Thoracic aorta (tissue), 2 donors: ENCODE data around the gene KAT8. TPM values are rescaled to one million over a fixed set of nuclear protein-coding genes. Genes with fewer than 3 reads are reported as not detected.

Experiments
- ATAC-seq: fragments of 150-250 bp; one replicate; pipeline ENCODE4 v1.8.0; 2017; ENCODE audit warnings: low read depth; ENCODE audit not compliant: insufficient number of reproducible peaks, low FRiP score
- DNase-seq: peaks from one replicate; pipeline ENCODE4 v3.0.0-alpha.2; 2020; ENCODE audit warnings: low spot score
- H3K27ac ChIP-seq, 2 donors: fragments of 200-600 bp; sonication (generic); 1 replicate in 1 of 2; 2 replicates in 1 of 2; pipeline ENCODE4 v1.5.1; 2016; ENCODE audit warnings: mild to moderate bottlenecking in 2 of 2, moderate library complexity in 2 of 2
- H3K27me3 ChIP-seq: fragments of 200-600 bp; sonication (generic); replicated peaks from 2 replicates; pipeline ENCODE4 v1.6.0; 2016; ENCODE audit warnings: mild to moderate bottlenecking; ENCODE audit not compliant: insufficient read depth
- H3K36me3 ChIP-seq: fragments of 200-600 bp; sonication (generic); one replicate; pipeline ENCODE4 v1.5.1; 2016
- H3K4me1 ChIP-seq, 2 donors: fragments of 200-600 bp; sonication (generic); 1 replicate in 1 of 2; 2 replicates in 1 of 2; pipeline versions ENCODE4 v1.5.1 to v1.6.0; 2016; ENCODE audit warnings: low read depth in 2 of 2, mild to moderate bottlenecking in 1 of 2; ENCODE audit not compliant: control insufficient read depth in 1 of 2
- H3K4me3 ChIP-seq: fragments of 200-600 bp; sonication (generic); 2 replicates; pipeline ENCODE4 v1.5.1; 2016; ENCODE audit warnings: mild to moderate bottlenecking
- H3K9me3 ChIP-seq: fragments of 200-600 bp; sonication (generic); 2 replicates; pipeline ENCODE4 v1.5.1; 2016
- CTCF ChIP-seq: fragments of 200-600 bp; sonication (generic); IDR thresholded peaks from one replicate; pipeline ENCODE4 v1.5.1; 2019; ENCODE audit warnings: antibody characterized with exemption
- total RNA-seq, 2 donors: library from RNA; depleted of rRNA; stranded (reverse); fragments of >200 nt; gene quantifications; one replicate each; pipeline versions ENCODE4 v1.1.0 to v1.2.3, GENCODE V29; 2016

Gene KAT8
- total RNA-seq, 2 donors from 2014 or later: 62.5 to 75.7 TPM

GRCh38 chr16:31073970-31074813 lies 43.3 kb upstream of the KAT8 start, which contains the start of the genes ZNF646 and ZNF668:
Gene ZNF646 (plus strand): TSS chr16:31074422. CDS start chr16:31076325, 1,903 bp downstream.
Gene ZNF668 (minus strand): TSS chr16:31074240. CDS start chr16:31064459, 9,781 bp downstream.
- ATAC-seq (peak; percentile 95), DNase-seq (peak; percentile 96)
- Histone ChIP-seq H3K36me3 (peaks cover 29% of the 10 kb centered on the region), H3K4me3 (peak within 1 kb of the TSS; percentile 97), H3K9me3 (no peaks in the 10 kb centered on the region), H3K4me1 (peaks cover 14 to 29% of the 10 kb centered on the region in 2 donors), H3K27me3 (no peaks in the 10 kb centered on the region), H3K27ac (peak within 1 kb of the TSS; percentile 94)
- no peak for TF ChIP-seq CTCF

GRCh38 chr16:31074814-31075183 lies 42.7 kb upstream of the KAT8 start:
- H3K36me3 ChIP-seq: peaks cover 34% of the 10 kb centered on the region
- DNase-seq (no peak), ATAC-seq (no peak)
- no peak for TF ChIP-seq CTCF
- no peaks in the 10 kb centered on the region for H3K27me3 ChIP-seq
- peak overlapping the region; percentile 97 for H3K4me3 ChIP-seq
- H3K9me3 ChIP-seq: no peaks in the 10 kb centered on the region
- peak overlapping the region; percentile 94 for H3K27ac ChIP-seq
- H3K4me1 ChIP-seq: peaks cover 14 to 29% of the 10 kb centered on the region in 2 donors

- peaks cover 14 to 28% of the 10 kb centered on the region in 2 donors for H3K4me1 ChIP-seq
- ATAC-seq: no peak
- no peak for TF ChIP-seq CTCF
- no peaks in the 10 kb centered on the region for H3K9me3 ChIP-seq
- peaks cover 49% of the 10 kb centered on the region for H3K36me3 ChIP-seq
- no peak for DNase-seq
- no peak overlapping the region for H3K4me3 ChIP-seq
- H3K27me3 ChIP-seq: no peaks in the 10 kb centered on the region
- no peak overlapping the region for H3K27ac ChIP-seq
Measured at GRCh38 chr16:31076319-31076718, 41.1 kb upstream of the KAT8 start.

GRCh38 chr16:31077024-31077423 lies 40.4 kb upstream of the KAT8 start:
- Histone ChIP-seq H3K27ac (no peak overlapping the region), H3K4me1 (peaks cover 10 to 27% of the 10 kb centered on the region in 2 donors), H3K27me3 (no peaks in the 10 kb centered on the region), H3K4me3 (no peak overlapping the region), H3K36me3 (peaks cover 55% of the 10 kb centered on the region), H3K9me3 (no peaks in the 10 kb centered on the region)
- DNase-seq (no peak), ATAC-seq (no peak)
- TF ChIP-seq CTCF: no peak

GRCh38 chr16:31077592-31078396 lies 39.7 kb upstream of the KAT8 start:
- DNase-seq: no peak
- no peak overlapping the region for H3K27ac ChIP-seq
- no peaks in the 10 kb centered on the region for H3K27me3 ChIP-seq
- H3K9me3 ChIP-seq: no peaks in the 10 kb centered on the region
- no peak for TF ChIP-seq CTCF
- H3K36me3 ChIP-seq: peaks cover 56% of the 10 kb centered on the region
- no peak overlapping the region for H3K4me3 ChIP-seq
- no peak for ATAC-seq
- H3K4me1 ChIP-seq: peaks cover 2 to 21% of the 10 kb centered on the region in 2 donors
